SH-SY5Y (cell line): ENCODE measurements around the gene CLCF1.

Experiments
- GATA2 ChIP-seq: IDR thresholded peaks from 2 replicates; pipeline ENCODE4 v1.6.1; 2011; ENCODE audit warnings: mild to moderate bottlenecking, low read depth, low read length
- GATA3 ChIP-seq: IDR thresholded peaks from 2 replicates; pipeline ENCODE4 v1.6.1; 2011; ENCODE audit warnings: low read depth, mild to moderate bottlenecking, low read length, moderate library complexity

CLCF1 gene

DNA sequence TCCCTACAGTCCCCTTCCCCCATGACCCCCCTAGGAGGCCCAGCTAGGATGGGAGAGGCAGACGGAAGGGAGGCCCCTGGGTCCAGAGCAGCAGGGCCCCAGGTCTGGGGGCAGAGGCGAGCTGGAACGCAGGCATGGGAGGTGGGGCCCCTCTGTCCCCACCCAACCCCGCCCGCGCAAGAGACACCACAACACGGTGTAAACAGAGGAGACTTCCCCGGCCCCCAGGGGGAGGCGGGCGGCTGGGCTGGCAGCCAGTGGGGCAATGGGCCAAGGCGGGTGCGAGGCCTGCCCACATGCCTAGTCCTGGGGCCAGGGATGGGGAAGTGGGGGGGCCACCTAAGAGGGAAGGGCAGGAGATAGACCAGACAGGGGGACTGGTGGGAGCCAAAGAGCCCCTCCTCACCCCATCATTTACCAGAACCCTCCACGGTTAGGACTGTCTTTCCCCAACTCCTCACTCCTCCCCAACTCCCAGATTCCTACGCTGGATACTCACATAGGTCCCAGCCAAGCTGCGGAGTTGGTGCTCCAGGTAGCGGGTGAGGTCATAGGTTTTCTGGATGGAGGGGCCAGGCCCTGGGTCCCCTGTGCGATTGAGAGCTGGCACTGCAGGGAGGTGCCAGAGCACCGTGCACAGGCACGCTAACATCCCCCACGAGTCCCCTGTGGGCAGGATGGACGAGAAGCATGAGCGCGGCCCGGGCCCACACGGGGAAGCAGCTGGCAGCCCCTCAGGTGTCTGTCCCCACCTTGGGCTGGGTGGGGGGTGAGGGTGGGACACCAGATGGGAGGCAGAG is 6.2 kb downstream of the CLCF1 start:
- no peak for TF ChIP-seq GATA3
- no peak for TF ChIP-seq GATA2

DNA sequence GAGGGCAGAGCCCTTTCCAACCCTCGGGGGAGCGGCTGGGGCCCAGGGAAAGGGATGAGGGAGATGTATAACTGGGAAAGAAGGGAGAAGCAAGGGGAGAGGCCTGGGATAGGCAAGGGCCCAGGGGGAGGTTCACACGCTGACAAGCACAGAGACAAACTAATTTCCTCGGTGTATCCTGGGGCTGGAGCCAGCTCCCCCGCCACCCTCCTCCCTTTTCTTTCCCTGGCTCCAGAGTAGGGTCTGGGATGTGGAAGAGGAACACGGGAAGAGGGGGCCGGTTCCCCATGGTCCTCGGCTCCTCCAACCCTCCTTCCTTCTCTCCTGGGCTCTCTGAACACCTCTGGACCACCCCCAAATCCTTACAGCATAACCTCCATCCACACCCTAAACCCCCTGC is 6.9 kb downstream of the CLCF1 start:
- TF ChIP-seq GATA3 (no peak), GATA2 (no peak)

DNA sequence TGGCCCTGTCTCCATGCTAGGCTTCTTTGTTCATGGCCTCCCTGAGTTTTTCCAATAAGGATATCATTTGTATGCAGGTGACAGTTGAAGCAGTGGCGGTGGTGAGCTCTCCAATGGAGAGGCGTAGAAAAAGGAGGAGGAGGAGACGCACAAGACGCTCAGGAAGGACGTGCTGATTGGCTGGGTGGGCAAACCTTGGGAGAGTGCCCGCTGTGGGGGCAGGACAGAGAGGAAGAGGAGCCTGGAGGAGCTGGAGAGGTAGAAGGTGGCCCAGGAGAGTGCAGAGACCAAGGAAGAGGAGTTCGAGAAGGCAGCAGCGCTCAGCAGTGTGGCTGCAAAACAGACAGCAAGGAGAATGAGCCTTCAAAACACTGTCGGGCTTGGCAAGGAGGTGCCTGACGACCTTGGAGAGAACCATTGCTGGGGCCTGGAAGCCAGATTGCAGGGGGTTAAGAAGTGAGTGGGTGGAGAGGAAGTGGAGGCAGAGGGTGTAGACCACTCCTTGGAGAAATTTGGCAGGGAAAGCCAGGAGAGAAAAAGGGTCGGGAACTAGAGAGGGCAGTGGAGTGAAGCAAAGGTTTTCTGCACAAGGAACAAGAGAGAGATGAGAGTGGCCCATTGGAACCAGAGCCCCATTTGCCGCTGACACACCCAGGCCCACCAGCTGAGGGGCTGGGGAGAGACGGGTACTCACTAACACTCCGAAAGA is 7.5 kb downstream of the CLCF1 start:
- no peak for TF ChIP-seq GATA2
- TF ChIP-seq GATA3, result no peak

DNA sequence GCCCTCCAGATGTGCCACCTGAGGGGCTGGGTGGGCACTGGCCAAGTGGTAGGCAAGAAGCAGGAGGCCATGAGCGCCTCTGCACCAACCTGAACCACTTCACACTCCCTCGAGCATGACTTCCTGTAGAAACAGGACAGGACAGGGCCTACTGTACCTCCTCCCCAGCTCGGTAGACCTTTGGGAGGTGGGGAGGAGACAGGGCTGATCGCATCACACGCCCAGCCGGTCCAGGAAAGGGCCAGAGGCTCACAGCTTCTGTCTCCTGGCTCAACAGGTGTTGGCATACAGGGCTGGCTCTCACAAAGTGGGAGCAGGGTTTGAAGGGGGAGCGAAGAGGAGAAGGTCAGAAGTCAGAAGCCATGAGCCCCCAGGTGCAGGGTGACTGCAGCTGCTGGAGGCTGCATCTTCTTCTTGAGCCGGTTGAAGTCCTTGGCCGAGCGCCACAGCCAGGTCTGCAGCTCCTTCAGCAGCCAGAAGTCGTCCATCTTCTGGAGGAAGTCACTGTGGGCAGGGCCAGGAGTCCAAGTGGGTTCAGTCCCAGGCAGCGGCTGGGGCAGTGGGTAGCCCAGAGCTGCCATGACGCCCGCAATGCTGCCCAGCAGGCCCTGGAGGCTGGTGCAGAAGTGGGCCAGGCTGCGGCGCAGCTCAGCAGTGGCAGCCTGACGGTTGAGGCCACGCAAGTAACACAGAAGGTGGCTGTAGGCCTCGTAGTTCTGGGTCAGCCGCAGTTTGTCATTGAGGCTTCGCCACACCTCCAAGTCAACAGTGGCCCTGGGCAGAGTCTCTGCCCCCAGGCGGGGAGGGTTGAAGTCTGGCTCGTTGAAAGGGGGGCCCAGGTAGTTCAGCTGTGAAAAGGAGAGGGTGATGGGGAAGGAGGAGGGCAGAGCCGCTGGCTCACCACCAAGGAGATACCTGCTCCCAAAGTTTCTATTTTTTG is 8.3 kb downstream of the CLCF1 start:
- TF ChIP-seq GATA3, result no peak
- TF ChIP-seq GATA2, result no peak

DNA sequence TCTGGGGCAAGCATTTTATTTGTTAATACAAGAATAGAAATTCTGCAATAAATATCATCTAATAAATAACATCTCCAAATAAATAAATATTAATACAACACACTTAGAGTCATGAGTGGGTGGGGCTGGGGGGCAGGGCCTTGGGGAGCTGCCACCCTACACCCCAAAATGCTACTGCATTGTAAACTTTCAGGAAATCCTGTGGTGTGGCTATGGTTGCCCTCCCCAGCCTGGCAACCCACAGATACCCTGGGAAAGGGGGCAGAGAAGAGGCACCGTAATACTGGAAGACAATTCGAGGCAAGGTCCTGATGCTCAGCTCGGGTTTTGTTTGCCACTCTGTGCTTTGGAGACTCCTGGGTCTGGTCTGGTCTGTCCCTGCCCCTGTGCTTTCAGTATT is 9.2 kb downstream of the CLCF1 start:
- TF ChIP-seq GATA3, result no peak
- TF ChIP-seq GATA2, result no peak

DNA sequence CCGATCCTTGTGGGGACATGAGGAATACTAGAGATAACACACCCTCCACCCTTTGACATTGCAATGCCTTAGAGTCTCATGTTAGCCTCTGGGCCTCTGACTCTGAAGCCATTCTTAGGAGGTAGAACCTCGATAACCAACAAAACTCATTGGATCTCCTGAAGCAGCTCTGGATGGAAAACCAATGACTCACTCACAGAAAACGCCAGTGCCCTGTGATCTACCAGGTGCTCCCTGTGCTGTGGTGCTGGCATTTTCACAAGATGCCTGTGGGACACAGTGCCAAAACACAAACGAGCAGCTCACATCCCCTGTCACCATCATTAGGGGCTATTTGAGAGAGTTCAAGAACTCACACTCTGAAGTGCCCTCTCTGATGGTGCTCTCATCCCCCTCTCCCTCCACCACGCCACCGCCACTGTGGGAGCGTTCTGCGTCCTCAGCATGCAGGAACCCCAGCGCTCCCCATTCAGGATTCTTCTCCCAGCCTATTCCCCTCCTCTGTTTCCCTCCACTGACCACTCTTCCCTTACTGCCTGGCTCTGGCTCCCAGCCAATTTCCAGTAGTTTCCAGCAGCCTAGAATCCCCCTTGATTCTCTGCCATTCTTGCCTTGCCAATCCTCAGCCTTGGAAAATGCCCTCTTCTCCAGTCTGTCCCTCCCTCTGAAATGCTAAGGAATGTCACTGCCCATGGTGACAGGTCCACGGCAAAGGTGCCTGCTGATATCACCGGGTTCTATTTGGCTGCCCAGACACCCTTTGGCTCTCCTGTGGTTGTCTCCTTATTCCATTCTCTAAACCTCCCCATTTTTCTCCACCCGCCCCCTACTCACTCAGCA is 15.3 kb downstream of the CLCF1 start:
- no peak for TF ChIP-seq GATA2
- no peak for TF ChIP-seq GATA3

DNA sequence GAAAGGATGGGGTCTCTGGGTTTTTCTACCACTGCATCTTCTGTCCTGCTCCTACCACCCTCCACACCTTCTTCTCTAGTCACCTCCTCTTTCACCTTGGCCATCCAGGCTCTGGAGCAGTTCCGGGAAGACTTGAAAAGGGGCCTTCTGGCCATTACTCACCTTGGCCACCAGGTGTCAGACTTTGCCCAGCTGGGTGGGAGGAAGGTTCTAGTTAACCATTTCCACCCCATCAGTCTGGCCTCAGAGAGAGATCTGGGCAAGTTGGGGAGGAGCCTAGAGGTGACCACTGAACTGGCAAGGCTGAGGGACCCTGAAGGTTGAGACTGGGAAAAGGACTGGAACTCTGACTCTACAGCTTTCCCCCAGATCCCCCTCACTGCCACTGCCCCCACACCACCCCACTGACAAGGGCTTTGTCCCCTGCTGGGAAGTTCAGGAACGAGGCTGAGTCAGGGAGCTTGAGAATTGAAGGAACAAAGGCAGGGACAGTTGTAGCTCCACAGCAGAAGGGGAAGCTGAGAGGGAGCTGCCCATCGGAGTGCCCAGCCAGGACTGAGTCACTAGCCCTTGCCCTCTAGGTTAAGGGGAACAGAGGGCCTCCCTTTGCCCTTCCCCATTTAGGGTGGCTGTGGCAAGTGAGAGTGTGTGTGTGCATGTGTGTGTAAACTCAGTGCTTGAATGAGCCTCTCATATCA is 16.4 kb downstream of the CLCF1 start:
- TF ChIP-seq GATA3, result no peak
- no peak for TF ChIP-seq GATA2

DNA sequence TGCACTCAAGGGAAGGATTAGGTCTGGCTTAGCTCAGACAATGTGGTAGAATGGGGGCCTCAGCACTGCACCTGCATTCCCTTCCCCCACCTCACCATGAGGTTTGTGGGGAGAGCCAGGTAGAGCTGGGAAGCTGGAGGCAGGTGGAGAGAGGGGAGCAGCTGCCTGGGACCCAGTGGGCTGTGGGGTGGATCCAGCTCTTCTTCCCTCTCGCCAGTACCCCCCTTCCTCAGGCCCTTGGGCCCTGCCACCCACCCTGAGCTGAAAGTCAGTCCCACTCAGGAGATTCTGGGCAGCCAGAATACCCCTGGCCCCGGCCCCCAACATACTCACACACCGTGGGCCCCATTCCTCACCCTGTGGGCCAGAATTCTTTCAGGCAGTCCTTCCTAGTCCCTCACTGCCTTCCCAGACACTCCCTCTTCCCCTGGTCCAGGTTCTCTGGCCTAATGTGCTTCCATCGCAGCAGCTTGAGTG is 17.0 kb downstream of the CLCF1 start:
- TF ChIP-seq GATA2 (no peak), GATA3 (no peak)

DNA sequence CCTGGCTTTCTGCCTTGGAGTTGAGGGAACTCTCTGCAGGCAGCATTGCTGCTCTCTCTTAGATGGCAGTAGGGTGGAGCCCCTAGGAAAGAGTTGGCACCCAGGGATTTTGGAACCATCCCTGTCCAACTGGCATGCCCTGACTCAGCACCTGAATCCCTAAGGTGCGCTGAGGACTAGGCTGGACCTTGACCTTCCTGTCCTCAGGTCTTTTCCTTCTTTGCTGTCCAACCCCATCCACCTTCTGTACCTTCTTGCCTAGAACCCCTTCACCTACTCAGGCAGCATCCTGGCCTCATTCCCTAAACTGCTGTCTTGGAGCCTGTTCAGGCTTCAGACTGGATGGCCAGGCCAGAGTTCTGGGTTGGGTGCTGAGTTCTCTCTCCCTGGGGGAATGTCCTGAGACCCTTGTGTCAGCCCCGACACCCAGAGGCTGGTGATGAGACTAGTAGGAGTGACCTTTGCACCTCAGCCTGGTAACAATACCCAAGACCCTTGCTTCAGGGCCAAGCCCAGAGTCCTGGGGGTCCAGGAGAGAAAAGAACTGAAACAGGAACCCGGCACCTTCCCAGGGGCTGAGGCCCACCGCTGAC is 17.5 kb downstream of the CLCF1 start:
- TF ChIP-seq GATA3 (no peak), GATA2 (no peak)

DNA sequence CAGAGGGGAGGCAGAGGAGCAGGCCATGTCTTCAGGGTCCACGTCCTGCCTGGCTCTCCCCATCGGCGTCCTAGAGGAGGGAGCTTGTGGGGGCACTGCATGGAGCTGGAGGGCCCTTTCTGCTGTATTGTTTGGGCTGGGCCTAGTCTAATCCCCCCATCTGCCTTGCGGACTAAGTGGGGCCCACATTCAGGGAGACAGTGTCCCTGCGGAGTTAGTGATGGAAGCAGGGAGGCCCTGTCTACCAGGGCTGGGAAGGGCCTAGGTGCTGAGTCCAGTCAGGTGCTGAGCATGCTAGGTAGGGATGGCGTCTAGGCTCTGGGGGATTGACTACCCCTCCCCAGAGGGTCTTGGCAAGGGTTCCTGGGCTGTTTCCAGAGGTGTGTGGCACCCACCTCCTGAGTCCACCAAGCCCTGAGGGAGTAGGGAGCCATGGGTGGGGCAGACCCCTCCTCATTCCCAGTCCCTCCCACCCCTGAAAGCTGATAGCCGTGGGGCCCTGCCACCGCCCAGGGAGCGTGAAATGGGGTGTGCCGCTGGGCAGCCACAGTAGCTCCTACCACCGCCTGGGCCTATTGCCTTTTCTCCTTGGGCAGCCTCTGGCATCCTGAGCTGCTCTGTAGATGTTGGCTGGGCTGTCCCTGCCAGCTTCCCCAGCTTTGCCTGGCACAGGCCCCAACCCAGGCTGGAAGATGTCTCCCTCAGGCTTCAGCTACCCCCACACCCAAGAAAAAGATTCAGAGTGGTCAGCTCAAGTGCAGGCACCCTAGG is 18.2 kb downstream of the CLCF1 start:
- TF ChIP-seq GATA3 (no peak), GATA2 (no peak)

DNA sequence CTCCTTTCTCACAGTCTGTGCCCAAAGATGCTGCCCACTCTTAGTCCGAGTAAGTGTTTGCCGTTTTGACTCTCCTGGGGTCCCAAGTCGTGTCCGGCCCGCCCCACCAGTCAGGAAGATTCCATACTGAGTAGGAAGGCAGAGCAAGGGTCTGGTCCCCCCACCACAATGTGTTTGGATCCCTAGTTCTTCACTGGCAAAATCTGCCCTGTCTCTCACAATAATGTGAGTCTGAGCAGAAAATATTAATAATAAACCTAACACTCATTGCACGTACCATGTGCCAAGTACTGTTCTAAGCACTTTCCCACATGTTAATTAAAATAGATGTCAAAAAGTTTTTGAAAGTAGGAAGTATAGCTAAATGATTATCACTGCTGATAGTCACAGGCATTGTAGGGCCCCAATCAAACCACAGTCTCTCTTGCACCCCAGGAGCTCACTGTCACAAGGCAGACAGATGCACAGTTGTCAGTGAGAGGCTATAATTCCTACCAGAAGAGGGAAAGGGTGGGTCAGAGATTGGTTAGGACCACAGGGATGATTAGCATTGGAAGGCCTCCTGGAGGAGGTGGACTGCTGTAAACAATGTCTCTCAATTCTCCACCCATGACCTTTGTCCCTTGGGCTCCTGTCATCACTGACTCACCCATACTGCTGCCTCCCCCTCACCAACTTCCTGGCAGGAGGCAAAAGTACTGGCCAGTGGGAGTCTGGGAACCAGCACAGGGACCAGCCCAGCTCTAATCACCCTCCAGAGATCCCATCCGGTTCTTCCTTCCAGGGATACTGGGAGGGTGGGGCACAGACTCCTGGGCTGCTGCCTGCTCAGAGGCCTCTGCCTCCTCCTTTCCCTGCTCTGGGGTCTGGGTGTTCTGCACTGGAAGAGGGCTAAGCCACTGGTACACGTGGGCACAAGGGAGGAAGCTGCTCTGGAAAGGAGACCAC is 19.0 kb downstream of the CLCF1 start:
- TF ChIP-seq GATA2 (no peak), GATA3 (no peak)
